Dermis lymphatic vessel endothelial cell (primary cell): ENCODE results near the gene USP17L24. TPM values are rescaled to one million over a fixed set of nuclear protein-coding genes. Genes with fewer than 3 reads are reported as not detected.

Source experiments
- total RNA-seq: library from RNA; depleted of rRNA; stranded (reverse); fragments of >200 nt; gene quantifications from 2 replicates; pipeline ENCODE4 v1.2.1, GENCODE V29; 2014

The USP17L24 gene
- not detected in 2 replicates for total RNA-seq

GRCh38 chr4:9324865-9325264 lies at the start of gene USP17L24:
TSS of gene USP17L24 (plus strand) at chr4:9325165. CDS start at chr4:9325165, 0 bp downstream.

GRCh38 chr4:9329611-9330010 lies 4.6 kb downstream of the USP17L24 start, which contains the start of gene USP17L25:
TSS of gene USP17L25 (plus strand) at chr4:9329911. CDS start at chr4:9329911, 0 bp downstream.

GRCh38 chr4:9334358-9334757 lies 9.4 kb downstream of the USP17L24 start, which contains the start of gene USP17L26:
TSS of gene USP17L26 (plus strand) at chr4:9334658. CDS start at chr4:9334658, 0 bp downstream.

DNA sequence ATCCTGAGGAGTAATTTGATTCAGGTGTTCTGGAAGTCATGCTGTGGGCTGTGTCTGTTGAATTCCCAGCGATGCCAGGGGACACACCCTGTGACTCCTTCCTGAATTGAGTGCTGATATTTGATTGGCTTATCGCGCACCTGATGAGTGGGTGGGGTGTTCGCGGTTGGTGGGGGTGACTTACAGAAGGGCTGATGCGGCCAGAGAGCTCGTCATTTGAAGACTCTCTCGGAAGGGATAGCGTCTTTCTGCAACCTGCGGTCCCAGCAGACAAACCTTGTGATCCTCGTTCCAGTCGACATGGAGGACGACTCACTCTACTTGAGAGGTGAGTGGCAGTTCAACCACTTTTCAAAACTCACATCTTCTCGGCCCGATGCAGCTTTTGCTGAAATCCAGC lies 14.1 kb downstream of the USP17L24 start, which contains the start of gene USP17L5:
USP17L5 (plus strand) TSS at position 301 of the 400 bp plus-strand sequence; CDS start at position 301, 0 bp downstream.

DNA sequence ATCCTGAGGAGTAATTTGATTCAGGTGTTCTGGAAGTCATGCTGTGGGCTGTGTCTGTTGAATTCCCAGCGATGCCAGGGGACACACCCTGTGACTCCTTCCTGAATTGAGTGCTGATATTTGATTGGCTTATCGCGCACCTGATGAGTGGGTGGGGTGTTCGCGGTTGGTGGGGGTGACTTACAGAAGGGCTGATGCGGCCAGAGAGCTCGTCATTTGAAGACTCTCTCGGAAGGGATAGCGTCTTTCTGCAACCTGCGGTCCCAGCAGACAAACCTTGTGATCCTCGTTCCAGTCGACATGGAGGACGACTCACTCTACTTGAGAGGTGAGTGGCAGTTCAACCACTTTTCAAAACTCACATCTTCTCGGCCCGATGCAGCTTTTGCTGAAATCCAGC lies 18.9 kb downstream of the USP17L24 start, which contains the start of gene USP17L27:
USP17L27 (plus strand) TSS at position 301 of the 400 bp plus-strand sequence; CDS start at position 301, 0 bp downstream.

DNA sequence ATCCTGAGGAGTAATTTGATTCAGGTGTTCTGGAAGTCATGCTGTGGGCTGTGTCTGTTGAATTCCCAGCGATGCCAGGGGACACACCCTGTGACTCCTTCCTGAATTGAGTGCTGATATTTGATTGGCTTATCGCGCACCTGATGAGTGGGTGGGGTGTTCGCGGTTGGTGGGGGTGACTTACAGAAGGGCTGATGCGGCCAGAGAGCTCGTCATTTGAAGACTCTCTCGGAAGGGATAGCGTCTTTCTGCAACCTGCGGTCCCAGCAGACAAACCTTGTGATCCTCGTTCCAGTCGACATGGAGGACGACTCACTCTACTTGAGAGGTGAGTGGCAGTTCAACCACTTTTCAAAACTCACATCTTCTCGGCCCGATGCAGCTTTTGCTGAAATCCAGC lies 23.6 kb downstream of the USP17L24 start, which contains the start of gene USP17L28:
USP17L28 (plus strand) TSS at position 301 of the 400 bp plus-strand sequence; CDS start at position 301, 0 bp downstream.

DNA sequence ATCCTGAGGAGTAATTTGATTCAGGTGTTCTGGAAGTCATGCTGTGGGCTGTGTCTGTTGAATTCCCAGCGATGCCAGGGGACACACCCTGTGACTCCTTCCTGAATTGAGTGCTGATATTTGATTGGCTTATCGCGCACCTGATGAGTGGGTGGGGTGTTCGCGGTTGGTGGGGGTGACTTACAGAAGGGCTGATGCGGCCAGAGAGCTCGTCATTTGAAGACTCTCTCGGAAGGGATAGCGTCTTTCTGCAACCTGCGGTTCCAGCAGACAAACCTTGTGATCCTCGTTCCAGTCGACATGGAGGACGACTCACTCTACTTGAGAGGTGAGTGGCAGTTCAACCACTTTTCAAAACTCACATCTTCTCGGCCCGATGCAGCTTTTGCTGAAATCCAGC lies 28.4 kb downstream of the USP17L24 start, which contains the start of gene USP17L29:
USP17L29 (plus strand) TSS at position 301 of the 400 bp plus-strand sequence; CDS start at position 301, 0 bp downstream.

GRCh38 chr4:9362829-9363228 lies 37.9 kb downstream of the USP17L24 start, which contains the start of gene USP17L30:
TSS of gene USP17L30 (plus strand) at chr4:9363129. CDS start at chr4:9363129, 0 bp downstream.

Other genes starting within 250 kb of the USP17L24 start
- not detected in 2 replicates for gene FAM90A26, start 154.8 kb upstream of the USP17L24 start, total RNA-seq
- gene USP17L10, start 114.5 kb upstream of the USP17L24 start, total RNA-seq, result not detected in 2 replicates
- not detected in 2 replicates for gene USP17L11, start 109.8 kb upstream of the USP17L24 start, total RNA-seq
- not detected in 2 replicates for gene USP17L12, start 105.0 kb upstream of the USP17L24 start, total RNA-seq
- gene USP17L13, start 100.3 kb upstream of the USP17L24 start, total RNA-seq, result not detected in 2 replicates
- gene USP17L15, start 90.8 kb upstream of the USP17L24 start, total RNA-seq, result not detected in 2 replicates
- gene USP17L17, start 81.3 kb upstream of the USP17L24 start, total RNA-seq, result not detected in 2 replicates
- not detected in 2 replicates for gene USP17L18, start 76.5 kb upstream of the USP17L24 start, total RNA-seq
- gene USP17L19, start 71.8 kb upstream of the USP17L24 start, total RNA-seq, result not detected in 2 replicates
- not detected in 2 replicates for gene USP17L20, start 67.0 kb upstream of the USP17L24 start, total RNA-seq
- gene USP17L21, start 62.3 kb upstream of the USP17L24 start, total RNA-seq, result not detected in 2 replicates
- gene USP17L22, start 57.5 kb upstream of the USP17L24 start, total RNA-seq, result not detected in 2 replicates
- gene USP17L25, start 4.7 kb downstream of the USP17L24 start, total RNA-seq, result not detected in 2 replicates
- not detected in 2 replicates for gene USP17L26, start 9.5 kb downstream of the USP17L24 start, total RNA-seq
- not detected in 2 replicates for gene USP17L5, start 14.2 kb downstream of the USP17L24 start, total RNA-seq
- gene USP17L27, start 19.0 kb downstream of the USP17L24 start, total RNA-seq, result not detected in 2 replicates
- gene USP17L28, start 23.7 kb downstream of the USP17L24 start, total RNA-seq, result not detected in 2 replicates
- not detected in 2 replicates for gene USP17L29, start 28.5 kb downstream of the USP17L24 start, total RNA-seq
- gene USP17L30, start 38.0 kb downstream of the USP17L24 start, total RNA-seq, result not detected in 2 replicates
- gene DEFB131A, start 119.2 kb downstream of the USP17L24 start, total RNA-seq, result not detected in 2 replicates